Activated naive CD8-positive, alpha-beta T cell treated with anti-CD3 and anti-CD28 coated beads, Interleukin-2, amount 50 U/mL, for 16 hours (primary cell): ENCODE data around the gene DTD1.

Experiments
- DNase-seq: peaks from one replicate; pipeline ENCODE4 v3.0.0-alpha.2; 2020; ENCODE audit warnings: low read depth, low spot score

The DTD1 gene, protein sequence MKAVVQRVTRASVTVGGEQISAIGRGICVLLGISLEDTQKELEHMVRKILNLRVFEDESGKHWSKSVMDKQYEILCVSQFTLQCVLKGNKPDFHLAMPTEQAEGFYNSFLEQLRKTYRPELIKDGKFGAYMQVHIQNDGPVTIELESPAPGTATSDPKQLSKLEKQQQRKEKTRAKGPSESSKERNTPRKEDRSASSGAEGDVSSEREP

DNA sequence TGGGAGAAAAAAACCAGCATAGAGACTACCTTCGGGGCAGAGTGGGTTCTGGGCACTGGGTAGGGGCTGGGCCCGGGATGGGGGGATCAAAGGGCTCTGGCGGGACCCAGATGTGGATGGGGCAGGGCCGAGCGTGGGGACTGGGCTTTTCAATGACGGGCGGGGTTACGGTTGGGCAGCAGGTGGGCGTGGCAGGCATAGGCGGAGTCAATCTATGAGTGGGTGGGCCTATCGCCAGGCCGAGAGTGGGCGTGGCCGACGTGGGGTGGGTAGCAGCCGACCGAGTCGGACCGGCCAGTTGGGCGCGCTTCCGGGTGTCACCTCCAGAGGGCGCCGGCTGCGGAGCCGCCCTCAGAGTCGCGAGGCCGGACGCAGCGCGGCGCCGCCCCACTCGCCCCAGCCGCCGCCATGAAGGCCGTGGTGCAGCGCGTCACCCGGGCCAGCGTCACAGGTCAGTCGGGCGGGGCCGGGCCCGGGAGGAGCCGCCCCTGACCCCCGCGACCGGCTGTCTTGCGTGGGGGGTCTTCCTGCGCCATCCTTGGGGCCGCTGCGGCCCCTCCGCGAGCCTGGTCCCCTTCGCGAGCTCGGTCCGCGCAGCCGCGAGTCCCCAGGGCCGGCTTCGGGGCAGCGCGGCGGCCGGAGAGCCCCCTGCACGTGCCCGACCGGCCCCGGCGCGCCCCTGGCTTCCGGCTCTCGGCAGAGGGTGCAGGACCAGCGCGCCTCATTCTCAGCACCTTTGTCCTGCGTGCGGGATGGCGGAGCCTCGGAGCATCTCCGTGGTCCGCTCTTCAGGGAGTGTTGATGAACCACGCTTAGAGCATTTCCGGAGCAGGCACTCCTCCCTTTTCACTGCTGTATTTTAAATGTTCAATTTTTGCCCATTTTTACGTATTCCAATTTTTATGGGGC is at the start of gene DTD1:
Gene DTD1 (plus strand): TSS at position 390 of the 909 bp plus-strand sequence. CDS start 19 bp downstream, at position 409.
- DNase-seq, result peak; percentile 59

DNA sequence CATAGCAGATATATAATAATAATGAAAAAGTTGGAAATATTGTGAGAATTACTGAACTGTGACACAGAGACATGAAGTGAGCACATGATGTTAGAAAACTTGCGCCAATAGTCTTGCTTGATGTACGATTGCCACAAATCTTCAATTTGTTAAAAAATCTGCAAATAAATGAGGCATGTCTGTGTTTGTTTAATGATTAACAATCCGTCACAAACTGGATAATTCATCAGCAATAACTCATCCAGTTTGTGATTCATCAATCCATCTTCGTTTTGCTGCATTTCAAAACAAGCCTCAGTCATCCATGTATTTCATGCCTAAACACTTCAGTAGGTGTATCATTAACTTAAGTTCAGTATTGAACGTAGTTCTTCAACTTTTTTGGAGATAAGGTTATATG is 46.1 kb upstream of the DTD1 start:
- no peak for DNase-seq

DNA sequence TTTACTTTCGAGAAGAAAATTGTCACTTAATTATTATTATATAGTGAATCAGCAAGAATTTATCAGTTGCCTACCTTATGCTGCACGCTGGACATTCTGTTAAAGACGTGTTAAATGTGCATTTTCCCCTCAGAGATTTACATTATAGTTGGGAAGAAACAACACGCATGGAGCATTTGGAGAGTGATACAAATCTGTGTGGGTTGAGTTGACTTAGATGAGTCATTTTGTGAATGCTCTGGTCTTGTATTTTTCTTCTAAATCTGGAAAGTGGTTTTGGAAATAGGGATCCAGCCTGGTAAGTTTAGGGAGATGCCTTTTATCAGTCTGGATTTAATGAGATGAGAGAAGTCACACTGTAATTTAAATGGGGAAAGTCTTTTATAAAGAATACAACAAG is 44.6 kb upstream of the DTD1 start:
- DNase-seq, result no peak

DNA sequence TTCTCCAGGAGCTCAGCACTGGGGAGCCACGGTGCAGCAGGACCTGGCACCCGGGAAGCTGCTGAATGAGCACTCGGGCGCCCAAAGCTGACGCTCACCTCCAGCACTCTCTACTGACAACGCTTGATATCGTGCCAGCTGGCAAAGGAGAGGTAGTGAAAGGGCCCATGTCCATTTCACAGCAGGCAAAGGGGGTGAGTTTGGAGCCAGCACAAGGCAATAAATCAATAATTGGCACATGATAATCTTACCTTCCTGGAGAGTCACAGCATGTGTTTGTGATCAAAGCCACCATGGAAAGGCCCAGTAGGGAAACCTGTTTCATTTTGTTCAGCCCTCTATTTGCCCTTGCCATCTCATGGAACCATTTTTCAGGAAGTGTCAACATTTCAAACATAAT is 43.9 kb upstream of the DTD1 start:
- DNase-seq, result no peak

DNA sequence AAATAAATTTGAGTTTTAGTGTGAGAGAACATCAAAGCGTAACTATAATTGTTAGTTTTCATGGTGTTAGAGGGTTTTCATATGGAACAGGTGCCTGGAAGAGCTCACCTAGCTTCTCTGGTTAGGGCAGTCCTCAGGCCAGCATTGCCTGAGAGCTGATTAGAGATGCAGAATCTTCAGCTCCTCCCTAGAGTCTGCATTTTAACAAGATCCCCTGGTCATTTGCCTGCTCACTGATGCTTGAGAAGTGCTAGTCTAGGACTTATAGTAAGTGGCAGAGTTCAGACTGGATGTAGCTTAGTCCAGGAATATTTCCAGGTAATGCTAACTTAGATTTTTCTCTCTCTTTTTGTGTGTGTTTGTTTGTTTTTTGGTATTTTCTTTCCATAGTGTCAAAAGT is 42.3 kb upstream of the DTD1 start:
- no peak for DNase-seq

DNA sequence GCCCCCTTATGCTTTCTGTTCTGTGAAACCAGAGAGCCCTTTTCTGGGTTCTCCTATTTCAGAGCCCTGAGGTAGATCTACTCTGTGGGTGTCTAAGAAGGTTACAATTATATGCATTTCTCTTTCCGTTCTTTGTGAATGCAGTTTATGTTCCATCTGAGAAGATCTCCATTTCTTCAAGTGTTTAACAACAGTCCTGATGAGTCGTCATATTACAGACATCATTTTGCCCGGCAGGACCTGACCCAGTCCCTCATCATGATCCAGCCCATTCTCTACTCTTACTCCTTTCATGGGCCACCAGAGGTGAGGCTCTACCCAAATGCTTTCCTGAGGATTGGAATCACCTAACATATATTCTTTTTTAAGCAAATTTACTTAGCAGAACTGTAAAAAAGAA is 39.4 kb upstream of the DTD1 start:
- no peak for DNase-seq

DNA sequence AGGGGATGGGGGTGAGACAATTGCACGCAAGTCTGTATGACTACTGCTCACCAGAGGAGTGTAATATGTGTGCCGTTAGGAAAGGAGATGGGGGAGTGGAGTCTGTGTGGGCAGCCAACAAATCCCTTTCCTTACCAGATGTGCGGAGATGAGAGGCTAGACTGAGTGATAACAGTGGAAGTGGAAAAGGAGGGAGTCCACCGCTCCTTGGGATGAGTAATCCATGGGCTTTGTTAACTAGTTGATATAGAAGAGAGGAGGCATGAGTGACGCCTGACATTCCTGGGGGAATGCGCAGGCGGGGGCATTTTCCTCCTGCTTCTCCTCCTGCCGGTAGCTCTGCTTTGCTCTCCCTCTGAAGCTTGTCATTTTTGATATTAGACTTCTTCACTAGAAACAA is 34.1 kb upstream of the DTD1 start:
- DNase-seq, result no peak

DNA sequence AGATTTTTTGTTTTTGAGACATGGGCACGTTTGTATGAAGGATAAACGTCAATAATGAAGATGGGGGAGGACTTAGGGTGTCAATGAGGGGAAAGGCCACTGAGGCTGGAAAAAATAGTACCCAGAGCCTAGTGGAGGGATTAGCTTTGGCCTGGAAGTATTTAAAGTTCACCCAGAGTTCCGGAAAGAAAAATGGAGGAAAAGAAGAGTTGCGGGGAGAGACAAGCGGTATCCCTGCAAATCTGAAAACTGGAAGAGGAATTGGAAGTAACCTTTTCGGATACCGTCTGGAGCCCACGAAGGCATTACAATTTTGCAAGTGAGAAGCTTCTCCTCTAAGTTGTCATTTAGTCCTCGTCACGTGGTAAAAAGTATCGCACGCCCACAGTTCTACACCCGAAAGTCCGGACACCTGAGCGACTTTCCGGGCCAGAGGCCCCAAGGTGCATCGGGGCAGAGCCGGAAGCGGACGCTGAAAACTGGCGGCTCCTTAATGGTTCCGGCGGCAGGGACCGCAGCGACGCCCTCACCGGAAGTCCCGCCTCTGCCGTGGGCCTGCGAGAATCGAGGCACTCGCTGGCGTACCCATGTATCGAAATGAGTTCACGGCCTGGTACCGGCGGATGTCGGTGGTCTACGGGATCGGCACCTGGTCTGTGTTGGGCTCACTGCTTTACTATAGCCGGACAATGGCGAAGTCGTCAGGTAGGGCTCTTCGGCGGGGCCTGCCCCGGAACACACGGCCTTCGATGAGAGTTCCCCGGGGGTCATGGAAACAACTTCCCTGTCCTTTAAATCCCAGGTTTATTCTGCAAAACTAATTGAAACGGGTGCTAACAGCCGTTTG is 20.7 kb upstream of the DTD1 start, which contains the start of gene SMIM26:
Gene SMIM26 (plus strand): TSS at position 541 of the 847 bp plus-strand sequence. CDS start 47 bp downstream, at position 588.
- DNase-seq, result peak; percentile 88

DNA sequence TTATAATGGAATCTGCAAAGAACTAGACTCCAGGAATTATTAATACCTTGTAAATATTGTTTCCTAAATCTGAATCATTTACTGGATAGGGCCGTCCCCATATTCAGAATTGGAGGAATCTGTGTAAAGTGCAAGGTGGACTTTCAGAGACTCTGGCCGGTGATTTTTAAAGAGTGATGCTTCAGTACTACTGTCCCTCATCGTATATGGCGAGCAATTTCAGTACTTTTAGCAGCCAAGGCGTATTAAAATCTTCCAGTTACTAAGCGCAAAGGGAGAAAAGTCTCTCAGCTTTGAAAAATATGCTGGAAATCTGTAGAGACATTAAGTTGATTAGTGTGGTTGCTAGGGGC is 20.1 kb upstream of the DTD1 start:
- no peak for DNase-seq

DNA sequence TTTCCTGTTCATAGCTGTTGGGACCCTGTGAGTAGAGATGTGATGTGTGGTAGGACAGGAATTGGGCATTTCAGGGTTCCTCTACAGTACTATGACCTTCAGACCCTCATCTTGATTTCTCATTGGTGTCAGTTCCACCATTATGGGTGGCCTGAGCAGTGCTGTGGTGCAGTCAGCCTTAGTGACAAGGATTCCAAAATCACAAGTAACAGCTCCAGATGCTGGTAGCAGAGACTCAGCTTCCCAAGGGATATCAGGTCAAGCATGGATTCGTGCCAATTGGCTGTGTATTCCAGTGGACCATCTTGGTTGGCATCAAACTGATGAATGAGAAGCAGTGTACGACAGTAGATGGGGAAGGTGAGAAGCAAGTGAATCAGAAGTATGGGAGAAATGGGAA is 16.8 kb upstream of the DTD1 start:
- no peak for DNase-seq

DNA sequence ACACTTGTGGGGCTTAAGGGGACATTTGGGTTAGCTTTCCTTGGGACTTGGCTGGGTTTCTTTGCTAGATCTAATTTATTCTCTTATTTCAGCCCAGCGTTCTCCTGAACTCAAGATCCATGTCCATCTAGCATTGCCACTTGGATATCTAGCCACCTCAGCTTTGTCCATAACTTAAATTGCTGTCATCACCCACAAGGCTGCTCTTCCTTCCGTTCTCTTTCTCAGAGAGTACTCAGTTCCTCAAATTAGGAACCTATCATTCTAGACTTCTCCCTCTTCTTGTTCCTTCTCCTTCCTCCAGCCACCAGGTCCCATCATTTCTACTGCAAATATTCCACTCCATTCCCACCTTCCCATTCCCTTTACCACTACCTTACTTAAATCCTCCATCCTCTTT is 16.3 kb upstream of the DTD1 start:
- no peak for DNase-seq

DNA sequence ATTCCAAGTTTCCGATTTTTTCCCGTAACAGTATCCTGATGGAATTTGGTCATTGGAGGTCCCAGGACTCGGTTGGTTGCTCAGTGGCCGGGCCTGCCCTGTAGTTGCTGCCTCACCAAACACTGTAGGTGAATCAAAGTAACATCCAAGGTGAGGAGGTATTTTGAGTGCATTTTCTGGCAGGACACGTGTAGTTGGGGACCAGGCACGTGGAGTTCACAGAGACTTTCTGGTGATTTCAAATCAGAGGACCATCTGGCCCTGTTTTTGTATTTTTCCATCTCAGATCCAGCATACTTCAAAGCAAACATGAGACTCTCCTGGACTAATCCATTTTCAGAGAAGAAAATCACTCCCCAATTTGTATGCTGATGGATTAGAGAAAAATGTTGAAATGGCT is 9.9 kb upstream of the DTD1 start:
- DNase-seq, result no peak

DNA sequence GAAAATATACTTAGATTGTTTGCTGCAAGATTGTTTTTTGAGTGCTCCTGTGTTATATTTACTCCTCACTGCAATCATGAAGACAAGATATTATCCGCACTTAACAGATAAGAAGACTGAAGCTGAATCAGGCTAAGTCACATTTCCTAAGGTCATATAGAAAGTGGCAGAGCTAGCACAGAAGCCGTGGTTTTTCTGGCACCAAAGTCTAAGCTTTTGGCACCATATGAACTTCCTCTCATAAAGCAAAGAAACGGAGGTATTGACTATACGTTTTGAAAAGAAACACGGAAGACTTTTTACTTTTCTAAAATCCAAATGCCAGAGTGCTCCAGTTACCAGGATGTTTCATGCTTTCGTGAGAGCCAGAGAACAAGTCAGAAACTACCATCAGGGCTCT is 9.3 kb upstream of the DTD1 start:
- DNase-seq, result no peak

DNA sequence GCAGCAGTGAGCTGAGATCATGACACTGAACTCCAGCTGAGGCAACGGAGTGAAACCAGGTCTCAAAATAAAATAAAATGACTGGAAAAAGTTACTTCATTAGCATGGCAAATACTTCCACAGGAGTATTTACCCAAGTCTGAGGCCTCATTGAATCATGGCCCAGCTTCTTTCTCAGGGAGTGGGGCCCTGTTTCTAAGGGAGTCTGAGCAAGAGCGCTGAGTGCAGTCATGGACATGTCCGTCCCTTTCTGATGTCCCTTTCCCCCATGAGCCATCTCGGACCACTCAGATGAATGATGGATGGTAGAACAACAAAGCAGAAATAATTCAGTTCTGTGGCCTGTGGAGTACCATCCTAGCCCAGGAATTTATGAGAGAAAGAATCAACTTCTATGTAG is 7.8 kb upstream of the DTD1 start:
- DNase-seq, result no peak

DNA sequence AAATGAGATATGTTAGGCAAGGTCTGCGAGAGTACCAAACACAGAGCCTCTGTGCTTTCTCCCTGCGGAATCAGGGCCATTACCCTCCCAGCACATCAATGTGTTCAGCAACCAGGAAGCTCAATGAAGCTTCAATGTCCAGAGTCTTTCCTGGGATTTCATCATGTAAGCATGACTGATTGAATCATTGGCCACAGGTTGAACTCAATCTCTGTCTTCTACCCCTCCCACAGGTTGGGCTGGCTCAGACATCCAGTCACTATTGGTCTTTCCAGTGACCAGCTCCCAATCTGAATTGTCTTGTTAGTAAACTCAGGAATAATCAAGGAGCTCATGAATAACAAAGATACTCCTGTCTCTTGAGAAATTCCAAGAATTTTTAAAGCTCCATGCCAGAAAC is 2.7 kb upstream of the DTD1 start:
- no peak for DNase-seq

DNA sequence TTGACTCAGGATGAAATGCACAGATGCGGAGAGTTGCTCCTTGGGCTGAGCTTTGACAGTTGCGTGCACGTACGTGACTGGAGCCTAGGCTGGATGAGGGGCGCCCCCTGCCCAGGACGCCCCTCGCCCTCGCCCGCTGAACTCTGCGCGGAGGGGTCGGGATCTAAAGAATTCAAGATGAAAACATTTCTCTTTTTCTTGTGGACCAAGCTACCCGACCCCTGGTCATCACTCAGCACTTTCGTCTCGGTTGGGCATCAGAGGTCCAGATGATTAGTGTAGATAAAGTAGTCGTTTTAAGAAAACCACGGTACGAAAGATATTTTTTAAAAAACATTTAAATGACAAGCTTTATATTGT is 700 bp downstream of the DTD1 start:
- no peak for DNase-seq

DNA sequence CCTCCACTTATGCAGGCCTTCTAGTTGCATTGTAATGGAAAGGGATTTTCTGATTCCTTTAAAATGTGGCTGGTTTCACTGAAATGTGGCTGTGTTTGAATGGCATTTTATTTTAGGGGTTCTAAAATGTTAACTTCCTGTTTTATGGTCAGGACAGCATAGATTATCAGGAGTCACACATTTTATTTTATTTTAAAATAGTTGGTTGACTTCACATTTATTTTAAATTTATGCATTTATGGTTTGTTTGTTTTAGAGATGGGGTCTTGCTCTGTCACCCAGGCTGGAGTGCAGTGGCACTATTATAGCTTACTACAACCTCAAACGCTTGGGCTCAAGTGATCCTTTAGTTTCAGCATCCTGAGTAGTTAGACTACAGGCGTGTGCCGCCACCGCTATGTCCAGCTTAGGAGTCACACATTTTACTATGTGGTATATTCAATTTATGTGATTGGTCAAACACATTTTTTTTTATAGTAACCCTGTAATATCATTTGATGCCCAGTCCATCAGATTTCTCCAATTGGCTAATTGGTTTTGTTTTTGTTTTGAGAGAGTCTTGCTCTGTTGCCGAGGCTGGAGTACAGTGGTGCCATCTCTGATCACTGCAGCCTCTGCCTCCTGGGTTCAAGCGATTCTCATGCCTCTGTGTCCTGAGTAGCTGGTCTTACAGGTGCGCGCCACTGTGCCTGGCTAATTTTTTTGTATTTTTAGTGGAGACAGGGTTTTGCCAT is 2.3 kb downstream of the DTD1 start:
- DNase-seq, result no peak

DNA sequence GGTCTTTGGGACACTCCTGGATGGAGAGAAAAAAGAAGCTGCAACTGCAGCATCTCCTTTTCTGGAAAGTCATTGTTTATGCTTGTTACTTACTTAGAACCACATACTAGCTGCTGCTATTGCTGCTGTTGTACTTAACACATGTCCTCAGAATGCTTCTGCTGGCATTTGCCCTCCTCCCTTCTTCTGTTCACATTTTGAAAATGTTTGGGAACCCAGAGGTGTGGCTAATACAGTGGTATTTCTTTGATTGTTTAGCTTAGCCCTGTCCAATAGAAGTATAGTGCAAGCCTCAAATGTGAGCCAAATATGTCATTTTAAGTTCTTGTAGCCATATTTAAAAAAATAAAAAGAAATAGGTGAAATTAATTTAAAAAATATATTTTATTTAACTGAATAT is 8.4 kb downstream of the DTD1 start:
- no peak for DNase-seq

DNA sequence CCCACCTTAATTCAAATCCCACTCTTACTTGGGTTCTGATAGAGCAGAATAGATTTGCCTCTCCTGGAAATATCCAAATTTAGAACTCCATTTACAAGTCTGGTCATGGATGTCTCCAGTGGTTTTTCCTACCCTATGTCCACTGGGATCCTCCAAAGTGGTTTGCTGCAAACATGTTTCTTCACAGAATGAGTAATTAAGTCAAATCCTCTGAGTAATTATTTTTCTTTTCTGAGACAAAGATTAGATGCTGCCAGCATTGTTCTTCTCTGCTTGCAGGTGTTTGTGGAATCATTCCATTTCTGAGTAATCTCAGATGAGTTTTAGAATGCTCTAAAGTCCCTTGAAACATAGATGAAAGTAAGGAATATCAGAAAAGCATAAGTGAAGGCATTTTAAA is 21.9 kb downstream of the DTD1 start:
- no peak for DNase-seq

DNA sequence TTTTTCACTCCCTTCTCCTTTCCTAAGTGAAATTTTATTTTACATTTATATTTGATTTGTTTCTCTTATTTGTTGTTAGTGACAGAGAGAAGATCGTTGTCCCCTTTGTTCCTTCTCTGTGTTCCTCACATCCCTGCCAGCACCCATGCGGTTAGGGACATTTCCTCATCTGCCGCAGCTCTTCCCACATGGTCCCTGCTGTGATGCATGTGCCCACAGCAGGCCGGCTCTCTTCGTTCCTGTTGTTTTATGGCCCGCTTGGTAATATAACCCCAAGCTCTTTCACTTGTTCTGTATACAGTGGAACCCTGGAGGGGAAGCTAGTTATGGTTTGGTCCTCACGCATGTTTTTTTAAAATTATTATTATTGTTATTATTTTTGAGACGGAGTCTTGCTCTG is 23.6 kb downstream of the DTD1 start:
- DNase-seq, result no peak

DNA sequence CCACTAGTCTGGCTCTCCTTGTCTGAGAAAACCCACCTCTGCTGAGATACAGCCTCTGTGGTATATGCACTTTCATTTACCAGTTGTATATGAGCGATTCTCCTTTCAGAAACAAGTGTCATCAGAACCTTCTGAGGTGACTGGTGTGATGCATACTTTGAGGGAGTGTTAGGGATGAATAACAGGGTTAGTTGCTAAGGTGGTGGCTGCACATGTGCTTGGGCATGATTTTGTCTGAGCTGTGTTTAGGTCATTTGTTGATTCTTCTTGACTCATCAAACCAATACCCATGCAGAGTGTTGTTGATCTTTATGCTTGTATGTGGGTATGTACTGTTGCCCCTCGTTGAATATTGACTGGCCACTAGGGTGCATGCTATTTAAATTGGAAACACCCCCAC is 25.7 kb downstream of the DTD1 start:
- DNase-seq, result no peak

DNA sequence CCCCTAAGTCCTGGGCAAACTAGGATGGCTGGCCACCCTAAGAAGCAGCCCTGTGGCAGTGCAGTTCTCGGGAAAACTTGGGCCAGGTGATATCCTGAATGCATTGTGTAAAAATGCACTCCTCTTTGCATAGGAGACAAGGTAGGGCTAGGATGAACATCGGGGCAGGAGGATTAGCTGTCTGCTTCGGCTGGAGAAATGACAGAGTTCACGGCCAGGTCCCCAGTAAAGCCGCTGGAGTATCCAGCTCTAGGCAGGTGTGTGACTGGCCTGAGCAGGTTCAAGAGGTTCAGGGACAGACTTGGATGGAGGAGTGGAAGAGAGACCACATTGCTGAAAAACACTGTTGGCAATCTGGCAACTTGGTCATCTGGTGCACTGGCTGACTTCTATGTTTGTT is 26.4 kb downstream of the DTD1 start:
- no peak for DNase-seq
